Left lung (tissue), 10 donors: ENCODE results near the gene VENTX. TPM values are rescaled to one million over a fixed set of nuclear protein-coding genes. Genes with fewer than 3 reads are reported as not detected.

Experiments
- ATAC-seq: fragments of 200-7000 bp; cut with Tn5 transposase; one replicate; pipeline ENCODE4 v1.9.1; 2020; ENCODE audit warnings: moderate library complexity
- DNase-seq, 4 donors: peaks; one replicate each; pipeline ENCODE4 v3.0.0-alpha.2; 2013 to 2020
- H3K27ac ChIP-seq, 2 donors: fragments of 200-600 bp; sonication (generic) in 1 of 2; one replicate each; pipeline versions ENCODE4 v1.5.0 to v1.8.0; 2020 to 2021
- H3K27me3 ChIP-seq, 2 donors: fragments of 200-600 bp; sonication (generic) in 1 of 2; one replicate each; pipeline versions ENCODE4 v1.5.0 to v1.8.0; 2020 to 2021
- H3K36me3 ChIP-seq, 2 donors: fragments of 200-600 bp; sonication (generic) in 1 of 2; one replicate each; pipeline versions ENCODE4 v1.5.0 to v1.8.0; 2020 to 2021
- H3K4me1 ChIP-seq, 2 donors: fragments of 200-600 bp; one replicate each; pipeline ENCODE4 v1.8.0; 2021
- H3K4me3 ChIP-seq, 2 donors: fragments of 200-600 bp; sonication (generic) in 1 of 2; one replicate each; pipeline versions ENCODE4 v1.5.0 to v1.8.0; 2020 to 2021; ENCODE audit warnings: mild to moderate bottlenecking in 1 of 2
- H3K9me3 ChIP-seq, 2 donors: fragments of 200-600 bp; sonication (generic) in 1 of 2; one replicate each; pipeline versions ENCODE4 v1.5.0 to v1.8.0; 2020 to 2021
- CTCF ChIP-seq, 2 donors: fragments of 200-600 bp; sonication (generic) in 1 of 2; IDR thresholded peaks; one replicate each; pipeline versions ENCODE4 v1.5.0 to v1.8.0; 2021; ENCODE audit warnings: antibody characterized with exemption in 2 of 2
- intact Hi-C, 2 donors: fragments of 100-400 bp; cut with DNase I; formaldehyde crosslinking; loops; one replicate each; pipeline versions ENCODE4 v1.11.2 to v1.14.2; 2022
- polyA plus RNA-seq, 6 donors: library from polyadenylated mRNA; unstranded; fragments of 120-200 nt; gene quantifications; one replicate each; pipeline ENCODE4 v1.2.1, GENCODE V29; 2013; ENCODE audit not compliant: insufficient read length in 6 of 6
- total RNA-seq, 2 donors: library from RNA; stranded (reverse); fragmentation: NEBNext Ultra II Directional; extraction: Animal tissue kit (Norgen Biotek cat#: 25700); gene quantifications; one replicate each; pipeline ENCODE4 v1.2.1, GENCODE V29; 2021
- donor health status: DM: no; HTN: yes; CAD: no.
- donor health status: DM: no; HTN: no; CAD: no.

Gene VENTX
- total and polyA plus RNA-seq, 8 donors = 0.14 to 4.1 (median 0.25) TPM

- Histone ChIP-seq H3K36me3 (peaks cover 0 to 62% of the 10 kb centered on the region in 2 donors), H3K27me3 (peaks cover 11 to 30% of the 10 kb centered on the region in 2 donors), H3K27ac (peak overlapping the region; percentile 59 to 96), H3K4me3 (peak overlapping the region in 1 of 2 donors; percentile 28), H3K4me1 (peaks cover 5 to 61% of the 10 kb centered on the region in 2 donors), H3K9me3 (no peaks in the 10 kb centered on the region)
- ATAC-seq (no peak), DNase-seq (no peak)
- intact Hi-C loops = no loop called here
- no peak for TF ChIP-seq CTCF (IDR thresholded peaks at IDR 0.05)
Measured at GRCh38 chr10:133279326-133280226, 41.9 kb downstream of the VENTX start.

GRCh38 chr10:133280391-133281059, 42.9 kb downstream of the VENTX start:
- no peak for TF ChIP-seq CTCF (IDR thresholded peaks at IDR 0.05)
- H3K27ac ChIP-seq = peak overlapping the region in 1 of 2 donors; percentile 96
- DNase-seq = no peak

GRCh38 chr10:133281084-133281483, 43.4 kb downstream of the VENTX start:
- Histone ChIP-seq H3K9me3 (no peaks in the 10 kb centered on the region), H3K4me3 (no peak overlapping the region), H3K4me1 (peaks cover 5 to 46% of the 10 kb centered on the region in 2 donors), H3K27ac (no peak overlapping the region), H3K27me3 (peaks cover 11 to 15% of the 10 kb centered on the region in 2 donors), H3K36me3 (peaks cover 0 to 77% of the 10 kb centered on the region in 2 donors)
- intact Hi-C loops = no loop called here
- no peak for TF ChIP-seq CTCF (IDR thresholded peaks at IDR 0.05)
- DNase-seq (no peak), ATAC-seq (no peak)

More at GRCh38 chr10:133280391-133281059, 42.9 kb downstream of the VENTX start:
- H3K9me3 ChIP-seq = no peaks in the 10 kb centered on the region
- H3K36me3 ChIP-seq = peaks cover 0 to 72% of the 10 kb centered on the region in 2 donors
- intact Hi-C loops = no loop called here
- H3K27me3 ChIP-seq = peaks cover 11 to 21% of the 10 kb centered on the region in 2 donors
- ATAC-seq = no peak
- no peak overlapping the region for H3K4me3 ChIP-seq
- peaks cover 5 to 51% of the 10 kb centered on the region in 2 donors for H3K4me1 ChIP-seq

- ATAC-seq = no peak
- peak in 1 of 4 donors; percentile 76 for DNase-seq
- Histone ChIP-seq H3K27ac (no peak overlapping the region), H3K4me3 (no peak overlapping the region), H3K36me3 (peaks cover 0 to 85% of the 10 kb centered on the region in 2 donors), H3K9me3 (no peaks in the 10 kb centered on the region), H3K4me1 (peaks cover 5 to 39% of the 10 kb centered on the region in 2 donors), H3K27me3 (peaks cover 5 to 8% of the 10 kb centered on the region in 2 donors)
- intact Hi-C loops = no loop called here
- no peak for TF ChIP-seq CTCF (IDR thresholded peaks at IDR 0.05)
Measured at GRCh38 chr10:133281628-133282372, 44.1 kb downstream of the VENTX start.
